ENCODE results near the gene SYNDIG1. TPM values are rescaled to one million over a fixed set of nuclear protein-coding genes. Genes with fewer than 3 reads are reported as not detected.

SYNDIG1 gene
- total RNA-seq, 4 donors from 2014 or later: 0.27 to 0.32 TPM; not detected in 2

GRCh38 chr20:24473435-24474223 is 4.2 kb downstream of the SYNDIG1 start:
- H3K27ac ChIP-seq: no peak overlapping the region
- no peaks in the 10 kb centered on the region for H3K36me3 ChIP-seq
- H3K4me3 ChIP-seq: no peak overlapping the region
- WGBS, 2 donors (ENCODE audit: low coverage in 1 of 2): 75 to 90% methylated on average over 2 to 7 of the region's 7 CpGs
- in situ Hi-C loops (cut with MboI; ENCODE audit: low pct_ligation_motif_present in 1 of 4, low pct_unique_long_range_greater_than_20kb in 1 of 4, low sequenced_read_pairs in 3 of 4): no loop called here
- H3K4me1 ChIP-seq: peaks cover 6 to 20% (median 14%) of the 10 kb centered on the region in 4 donors
- DNase-seq: no peak
- intact Hi-C loops (cut with DNase I; ENCODE audit: low total_unique reads): no loop called here
- TF ChIP-seq EP300 (IDR thresholded peaks at IDR 0.05; ENCODE audit: low read depth) (no peak), POLR2A (IDR thresholded peaks at IDR 0.05) (no peak), POLR2AphosphoS5 (IDR thresholded peaks at IDR 0.05) (no peak), CTCF (IDR thresholded peaks at IDR 0.05) (no peak)
- H3K27me3 ChIP-seq: peaks cover 64% of the 10 kb centered on the region
- H3K9me3 ChIP-seq: no peaks in the 10 kb centered on the region

GRCh38 chr20:24477831-24478547 is 8.6 kb downstream of the SYNDIG1 start:
- intact Hi-C loops (cut with DNase I; ENCODE audit: low total_unique reads): no loop called here
- Histone ChIP-seq H3K36me3 (no peaks in the 10 kb centered on the region), H3K27me3 (peaks cover 21% of the 10 kb centered on the region), H3K4me1 (no peaks in the 10 kb centered on the region), H3K27ac (no peak overlapping the region), H3K4me3 (no peak overlapping the region), H3K9me3 (no peaks in the 10 kb centered on the region)
- TF ChIP-seq EP300 (IDR thresholded peaks at IDR 0.05; ENCODE audit: low read depth): no peak
- no peak for TF ChIP-seq POLR2A (IDR thresholded peaks at IDR 0.05)
- TF ChIP-seq POLR2AphosphoS5 (IDR thresholded peaks at IDR 0.05): no peak
- TF ChIP-seq CTCF (IDR thresholded peaks at IDR 0.05): no peak
- no peak for DNase-seq
- in situ Hi-C loops (cut with MboI; ENCODE audit: low pct_ligation_motif_present in 1 of 4, low pct_unique_long_range_greater_than_20kb in 1 of 4, low sequenced_read_pairs in 3 of 4): no loop called here
- WGBS, 2 donors (ENCODE audit: low coverage in 1 of 2): 40 to 66% methylated on average over 1 to 11 of the region's 11 CpGs

- DNase-seq: no peak
- in situ Hi-C loops (cut with MboI; ENCODE audit: low pct_ligation_motif_present in 1 of 4, low pct_unique_long_range_greater_than_20kb in 1 of 4, low sequenced_read_pairs in 3 of 4) (no loop called here), intact Hi-C loops (cut with DNase I; ENCODE audit: low total_unique reads) (no loop called here)
- TF ChIP-seq POLR2AphosphoS5 (IDR thresholded peaks at IDR 0.05) (no peak), EP300 (IDR thresholded peaks at IDR 0.05; ENCODE audit: low read depth) (no peak), CTCF (IDR thresholded peaks at IDR 0.05) (no peak), POLR2A (IDR thresholded peaks at IDR 0.05) (no peak)
- H3K36me3 ChIP-seq: no peaks in the 10 kb centered on the region
- H3K27me3 ChIP-seq: peaks cover 15% of the 10 kb centered on the region
- H3K4me3 ChIP-seq: no peak overlapping the region
- H3K9me3 ChIP-seq: no peaks in the 10 kb centered on the region
- 91% methylated on average over 7 of the region's 7 CpGs; no CpG with 5 or more reads in 1 of the 2 donors for WGBS, 2 donors (ENCODE audit: low coverage in 1 of 2)
- no peaks in the 10 kb centered on the region for H3K4me1 ChIP-seq
- no peak overlapping the region for H3K27ac ChIP-seq
Observed at GRCh38 chr20:24478584-24478983, 9.2 kb downstream of the SYNDIG1 start.

GRCh38 chr20:24479106-24479505 is 9.7 kb downstream of the SYNDIG1 start:
- intact Hi-C loops (cut with DNase I; ENCODE audit: low total_unique reads): no loop called here
- TF ChIP-seq POLR2A (IDR thresholded peaks at IDR 0.05) (no peak), CTCF (IDR thresholded peaks at IDR 0.05) (no peak)
- in situ Hi-C loops (cut with MboI; ENCODE audit: low pct_ligation_motif_present in 1 of 4, low pct_unique_long_range_greater_than_20kb in 1 of 4, low sequenced_read_pairs in 3 of 4): no loop called here

More at GRCh38 chr20:24479106-24479505, 9.7 kb downstream of the SYNDIG1 start:
- no peak for DNase-seq
- H3K4me1 ChIP-seq: no peaks in the 10 kb centered on the region
- peaks cover 10% of the 10 kb centered on the region for H3K27me3 ChIP-seq
- no peak overlapping the region for H3K4me3 ChIP-seq
- H3K36me3 ChIP-seq: no peaks in the 10 kb centered on the region
- H3K9me3 ChIP-seq: no peaks in the 10 kb centered on the region
- H3K27ac ChIP-seq: no peak overlapping the region
- 80 to 89% methylated on average over 3 to 4 of the region's 4 CpGs for WGBS, 2 donors (ENCODE audit: low coverage in 1 of 2)

All from transverse colon (tissue), 4 donors.